ENCODE measurements around the gene PBX3. TPM values are rescaled to one million over a fixed set of nuclear protein-coding genes. Genes with fewer than 3 reads are reported as not detected.

Gene PBX3
- total RNA-seq, 1 experiment from 2014 or later: 7.7 TPM

- H3K36me3 Mint-ChIP-seq (ENCODE audit: insufficient read depth, unreplicated experiment): no peaks in the 10 kb centered on the region
- no peak for DNase-seq
- H3K4me3 Mint-ChIP-seq (ENCODE audit: unreplicated experiment): no peak overlapping the region
- peaks cover 11% of the 10 kb centered on the region; the same call in 1 of the 2 replicates for H3K4me1 ChIP-seq
- CTCF ChIA-PET: no interaction called here
- H3K4me1 Mint-ChIP-seq (ENCODE audit: low read depth, unreplicated experiment): peaks cover 13% of the 10 kb centered on the region
- no peaks in the 10 kb centered on the region for H3K9me3 ChIP-seq
- H3K27me3 ChIP-seq (replicated peaks; ENCODE audit: control insufficient read depth, insufficient read depth, low read length): no peaks in the 10 kb centered on the region
- POLR2A ChIA-PET: no interaction called here
- no peaks in the 10 kb centered on the region for H3K36me3 ChIP-seq (ENCODE audit: control insufficient read depth, insufficient read depth, low read length)
- BruUV-seq (replicated peaks): no TSS peak
- H3K27me3 Mint-ChIP-seq (ENCODE audit: insufficient read depth, unreplicated experiment): no peaks in the 10 kb centered on the region
- intact Hi-C loops (cut with micrococcal nuclease; ENCODE audit: unreplicated experiment): loop anchor here (10.0 kb wide), 1 partner anchor 389 kb away; no protein-coding TSS in a partner anchor
- H3K4me3 ChIP-seq (ENCODE audit: low read depth, low read length): no peak overlapping the region
- no peaks in the 10 kb centered on the region for H3K9me3 Mint-ChIP-seq (ENCODE audit: unreplicated experiment)
- no peak for TF ChIP-seq CTCF (IDR thresholded peaks at IDR 0.05; ENCODE audit: insufficient read depth in 1 of 2, low read depth in 1 of 2, low read length in 1 of 2, severe bottlenecking in 1 of 2, unreplicated experiment in 1 of 2)
- no peak overlapping the region for H3K27ac Mint-ChIP-seq (ENCODE audit: unreplicated experiment)
Observed at GRCh38 chr9:125755340-125755739, 8.2 kb downstream of the PBX3 start.

- no peaks in the 10 kb centered on the region for H3K36me3 ChIP-seq (ENCODE audit: control insufficient read depth, insufficient read depth, low read length)
- H3K36me3 Mint-ChIP-seq (ENCODE audit: insufficient read depth, unreplicated experiment): no peaks in the 10 kb centered on the region
- H3K9me3 ChIP-seq: no peaks in the 10 kb centered on the region
- H3K27me3 ChIP-seq (replicated peaks; ENCODE audit: control insufficient read depth, insufficient read depth, low read length): no peaks in the 10 kb centered on the region
- ChIA-PET CTCF (interaction anchor here (0.6 to 1.3 kb wide), 2 partner anchors 174 to 198 kb away, joined by 3 read pairs; no protein-coding TSS in a partner anchor), POLR2A (no interaction called here)
- no peaks in the 10 kb centered on the region for H3K27me3 Mint-ChIP-seq (ENCODE audit: insufficient read depth, unreplicated experiment)
- no peaks in the 10 kb centered on the region for H3K9me3 Mint-ChIP-seq (ENCODE audit: unreplicated experiment)
- no peak overlapping the region for H3K4me3 Mint-ChIP-seq (ENCODE audit: unreplicated experiment)
- TF ChIP-seq CTCF (IDR thresholded peaks at IDR 0.05; ENCODE audit: insufficient read depth in 1 of 2, low read depth in 1 of 2, low read length in 1 of 2, severe bottlenecking in 1 of 2, unreplicated experiment in 1 of 2): no peak
- H3K4me1 Mint-ChIP-seq (ENCODE audit: low read depth, unreplicated experiment): peaks cover 8% of the 10 kb centered on the region
- intact Hi-C loops (cut with micrococcal nuclease; ENCODE audit: unreplicated experiment): loop anchor here (10.0 kb wide), 1 partner anchor 388 kb away; no protein-coding TSS in a partner anchor
- peaks cover 9% of the 10 kb centered on the region; the same call in 1 of the 2 replicates for H3K4me1 ChIP-seq
- no peak overlapping the region for H3K27ac Mint-ChIP-seq (ENCODE audit: unreplicated experiment)
- DNase-seq: no peak
- no TSS peak for BruUV-seq (replicated peaks)
- no peak overlapping the region for H3K4me3 ChIP-seq (ENCODE audit: low read depth, low read length)
Observed at GRCh38 chr9:125756518-125756917, 9.3 kb downstream of the PBX3 start.

GRCh38 chr9:125757834-125758233 is 10.7 kb downstream of the PBX3 start:
- Histone ChIP-seq H3K36me3 (ENCODE audit: control insufficient read depth, insufficient read depth, low read length) (no peaks in the 10 kb centered on the region), H3K9me3 (no peaks in the 10 kb centered on the region), H3K4me3 (ENCODE audit: low read depth, low read length) (no peak overlapping the region), H3K4me1 (peaks cover 9% of the 10 kb centered on the region; the same call in 1 of the 2 replicates), H3K27me3 (replicated peaks; ENCODE audit: control insufficient read depth, insufficient read depth, low read length) (no peaks in the 10 kb centered on the region)
- Mint-ChIP-seq H3K4me3 (ENCODE audit: unreplicated experiment) (no peak overlapping the region), H3K4me1 (ENCODE audit: low read depth, unreplicated experiment) (peaks cover 8% of the 10 kb centered on the region), H3K27me3 (ENCODE audit: insufficient read depth, unreplicated experiment) (no peaks in the 10 kb centered on the region), H3K27ac (ENCODE audit: unreplicated experiment) (no peak overlapping the region), H3K9me3 (ENCODE audit: unreplicated experiment) (no peaks in the 10 kb centered on the region), H3K36me3 (ENCODE audit: insufficient read depth, unreplicated experiment) (no peaks in the 10 kb centered on the region)
- ChIA-PET CTCF (no interaction called here), POLR2A (no interaction called here)
- no TSS peak for BruUV-seq (replicated peaks)
- no peak for TF ChIP-seq CTCF (IDR thresholded peaks at IDR 0.05; ENCODE audit: insufficient read depth in 1 of 2, low read depth in 1 of 2, low read length in 1 of 2, severe bottlenecking in 1 of 2, unreplicated experiment in 1 of 2)
- intact Hi-C loops (cut with micrococcal nuclease; ENCODE audit: unreplicated experiment): loop anchor here (10.0 kb wide), 1 partner anchor 387 kb away; no protein-coding TSS in a partner anchor
- no peak for DNase-seq

Measured in Caco-2 (cell line).